ENCODE measurements around the gene NEURL1. TPM values are rescaled to one million over a fixed set of nuclear protein-coding genes. Genes with fewer than 3 reads are reported as not detected.

Gene NEURL1
- total RNA-seq, 4 donors from 2014 or later = 0.12 to 0.13 TPM; not detected in 2

- TF ChIP-seq, protein P1, sequence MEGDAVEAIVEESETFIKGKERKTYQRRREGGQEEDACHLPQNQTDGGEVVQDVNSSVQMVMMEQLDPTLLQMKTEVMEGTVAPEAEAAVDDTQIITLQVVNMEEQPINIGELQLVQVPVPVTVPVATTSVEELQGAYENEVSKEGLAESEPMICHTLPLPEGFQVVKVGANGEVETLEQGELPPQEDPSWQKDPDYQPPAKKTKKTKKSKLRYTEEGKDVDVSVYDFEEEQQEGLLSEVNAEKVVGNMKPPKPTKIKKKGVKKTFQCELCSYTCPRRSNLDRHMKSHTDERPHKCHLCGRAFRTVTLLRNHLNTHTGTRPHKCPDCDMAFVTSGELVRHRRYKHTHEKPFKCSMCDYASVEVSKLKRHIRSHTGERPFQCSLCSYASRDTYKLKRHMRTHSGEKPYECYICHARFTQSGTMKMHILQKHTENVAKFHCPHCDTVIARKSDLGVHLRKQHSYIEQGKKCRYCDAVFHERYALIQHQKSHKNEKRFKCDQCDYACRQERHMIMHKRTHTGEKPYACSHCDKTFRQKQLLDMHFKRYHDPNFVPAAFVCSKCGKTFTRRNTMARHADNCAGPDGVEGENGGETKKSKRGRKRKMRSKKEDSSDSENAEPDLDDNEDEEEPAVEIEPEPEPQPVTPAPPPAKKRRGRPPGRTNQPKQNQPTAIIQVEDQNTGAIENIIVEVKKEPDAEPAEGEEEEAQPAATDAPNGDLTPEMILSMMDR (IDR thresholded peaks at IDR 0.05) = no peak
- ATAC-seq (ENCODE audit: low FRiP score) = no peak
- no peak for DNase-seq (ENCODE audit: low spot score)
Observed at GRCh38 chr10:103510046-103510685, 16.7 kb downstream of the NEURL1 start.

- DNase-seq (ENCODE audit: low spot score) = no peak
- ATAC-seq (ENCODE audit: low FRiP score) = no peak
Observed at GRCh38 chr10:103510791-103511752, 17.6 kb downstream of the NEURL1 start.

DNA sequence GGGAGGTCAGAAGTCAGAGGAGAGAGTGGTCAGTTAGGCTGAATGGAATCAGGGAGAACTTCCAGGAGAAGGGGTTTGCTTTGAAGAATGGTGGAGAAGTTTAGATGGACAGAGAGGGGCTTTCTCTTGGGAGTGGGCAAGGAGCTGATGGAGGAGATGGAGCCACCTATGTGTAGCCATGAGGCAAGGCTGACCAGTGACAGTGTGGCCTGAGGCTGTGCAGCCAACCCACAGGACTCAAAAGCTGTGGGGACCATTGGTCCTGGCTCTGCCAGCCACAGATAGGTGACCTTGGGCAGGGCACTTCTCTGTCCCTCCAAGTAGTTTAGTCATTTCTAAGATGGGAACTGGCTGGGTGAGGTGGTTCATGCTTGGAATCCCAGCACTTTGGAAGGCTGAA, 18.7 kb downstream of the NEURL1 start:
- DNase-seq (ENCODE audit: low spot score) (no peak), ATAC-seq (ENCODE audit: low FRiP score) (no peak)
- TF ChIP-seq, protein P1 (IDR thresholded peaks at IDR 0.05) = no peak

More at GRCh38 chr10:103510791-103511752, 17.6 kb downstream of the NEURL1 start:
- TF ChIP-seq, protein P1 (IDR thresholded peaks at IDR 0.05) = no peak

GRCh38 chr10:103512591-103513379, 19.3 kb downstream of the NEURL1 start:
- DNase-seq (ENCODE audit: low spot score) = no peak
- no peak for ATAC-seq (ENCODE audit: low FRiP score)
- TF ChIP-seq, protein P1 (IDR thresholded peaks at IDR 0.05) = no peak

GRCh38 chr10:103513380-103514060, 20.0 kb downstream of the NEURL1 start:
- DNase-seq (ENCODE audit: low spot score) (no peak), ATAC-seq (ENCODE audit: low FRiP score) (no peak)
- TF ChIP-seq, protein P1 (IDR thresholded peaks at IDR 0.05) = no peak

GRCh38 chr10:103514244-103514643, 20.7 kb downstream of the NEURL1 start:
- DNase-seq (ENCODE audit: low spot score) (no peak), ATAC-seq (ENCODE audit: low FRiP score) (no peak)
- TF ChIP-seq, protein P1 (IDR thresholded peaks at IDR 0.05) = no peak

Data from omental fat pad (tissue), 4 donors.